Suprapubic skin (tissue), 4 donors: ENCODE data around the gene ERMAP.

Experiments
- POLR2A ChIP-seq, 2 donors: fragments of 450-650 bp; IDR thresholded peaks; one replicate each; pipeline ENCODE4 v1.6.1; 2017; ENCODE audit warnings: antibody characterized with exemption in 2 of 2, mild to moderate bottlenecking in 2 of 2, moderate library complexity in 2 of 2
- POLR2AphosphoS5 ChIP-seq, 3 donors: sonication (generic); formaldehyde crosslinking; IDR thresholded peaks; one replicate each; pipeline ENCODE4 v1.6.1; 2017; ENCODE audit warnings: antibody characterized with exemption in 3 of 3
- TF ChIP-seq, protein P1 (sequence below), 2 donors: fragments of 200-600 bp in 1 of 2; fragments of 450-650 bp in 1 of 2; sonication (generic) in 1 of 2; IDR thresholded peaks; one replicate each; pipeline ENCODE4 v1.5.1; 2016 to 2019; ENCODE audit warnings: antibody characterized with exemption in 2 of 2, mild to moderate bottlenecking in 1 of 2, moderate library complexity in 1 of 2

- TF ChIP-seq, protein P1, sequence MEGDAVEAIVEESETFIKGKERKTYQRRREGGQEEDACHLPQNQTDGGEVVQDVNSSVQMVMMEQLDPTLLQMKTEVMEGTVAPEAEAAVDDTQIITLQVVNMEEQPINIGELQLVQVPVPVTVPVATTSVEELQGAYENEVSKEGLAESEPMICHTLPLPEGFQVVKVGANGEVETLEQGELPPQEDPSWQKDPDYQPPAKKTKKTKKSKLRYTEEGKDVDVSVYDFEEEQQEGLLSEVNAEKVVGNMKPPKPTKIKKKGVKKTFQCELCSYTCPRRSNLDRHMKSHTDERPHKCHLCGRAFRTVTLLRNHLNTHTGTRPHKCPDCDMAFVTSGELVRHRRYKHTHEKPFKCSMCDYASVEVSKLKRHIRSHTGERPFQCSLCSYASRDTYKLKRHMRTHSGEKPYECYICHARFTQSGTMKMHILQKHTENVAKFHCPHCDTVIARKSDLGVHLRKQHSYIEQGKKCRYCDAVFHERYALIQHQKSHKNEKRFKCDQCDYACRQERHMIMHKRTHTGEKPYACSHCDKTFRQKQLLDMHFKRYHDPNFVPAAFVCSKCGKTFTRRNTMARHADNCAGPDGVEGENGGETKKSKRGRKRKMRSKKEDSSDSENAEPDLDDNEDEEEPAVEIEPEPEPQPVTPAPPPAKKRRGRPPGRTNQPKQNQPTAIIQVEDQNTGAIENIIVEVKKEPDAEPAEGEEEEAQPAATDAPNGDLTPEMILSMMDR (IDR thresholded peaks at IDR 0.05): no peak
- no peak for TF ChIP-seq POLR2AphosphoS5 (IDR thresholded peaks at IDR 0.05)
- no peak for TF ChIP-seq POLR2A (IDR thresholded peaks at IDR 0.05)
These were observed 14.4 kb downstream of the ERMAP start for GRCh38 chr1:42831273-42831672.
